Mesenchymal stem cell (in vitro differentiated cells and primary cell): ENCODE measurements around the gene FBN2.

Source experiments
- DNase-seq: peaks from one replicate; pipeline ENCODE4 v3.0.0-alpha.2; 2013
- H2AFZ ChIP-seq: one replicate; pipeline ENCODE4 v1.6.1; 2013; ENCODE audit warnings: low read depth, mild to moderate bottlenecking, control low read depth, inconsistent platforms, low read length, moderate library complexity
- H2AK5ac ChIP-seq: 2 replicates; pipeline ENCODE4 v1.6.1; 2013; ENCODE audit warnings: low read length, moderate library complexity, mild to moderate bottlenecking, inconsistent platforms; ENCODE audit not compliant: severe bottlenecking
- H2BK120ac ChIP-seq: one replicate; pipeline ENCODE4 v1.6.1; 2013; ENCODE audit warnings: low read depth, mild to moderate bottlenecking, inconsistent platforms, low read length, moderate library complexity
- H2BK12ac ChIP-seq, 2 experiments: one replicate each; pipeline ENCODE4 v1.6.1; 2013; ENCODE audit warnings: inconsistent platforms in 2 of 2, low read length in 2 of 2, mild to moderate bottlenecking in 2 of 2, moderate library complexity in 2 of 2, control low read depth in 1 of 2
- H2BK15ac ChIP-seq: one replicate; pipeline ENCODE4 v1.6.1; 2013; ENCODE audit warnings: mild to moderate bottlenecking, low read depth, inconsistent platforms; ENCODE audit not compliant: poor library complexity, severe bottlenecking
- H2BK5ac ChIP-seq: 2 replicates; pipeline ENCODE4 v1.6.1; 2013; ENCODE audit warnings: low read depth, mild to moderate bottlenecking, low read length, control low read depth, inconsistent platforms; ENCODE audit not compliant: poor library complexity, severe bottlenecking
- H3K14ac ChIP-seq, 2 experiments: one replicate each; pipeline ENCODE4 v1.6.1; 2013; ENCODE audit warnings: inconsistent platforms in 2 of 2, low read length in 2 of 2, control low read depth in 1 of 2, mild to moderate bottlenecking in 1 of 2, moderate library complexity in 1 of 2
- H3K18ac ChIP-seq, 2 experiments: one replicate each; pipeline ENCODE4 v1.6.1; 2013; ENCODE audit warnings: inconsistent platforms in 2 of 2, low read length in 2 of 2, control low read depth in 1 of 2, low read depth in 1 of 2, mild to moderate bottlenecking in 1 of 2
- H3K23ac ChIP-seq, 2 experiments: one replicate each; pipeline ENCODE4 v1.6.1; 2013; ENCODE audit warnings: inconsistent platforms in 2 of 2, low read length in 2 of 2, mild to moderate bottlenecking in 2 of 2, moderate library complexity in 2 of 2, control low read depth in 1 of 2
- H3K27ac ChIP-seq: 2 replicates; pipeline ENCODE4 v1.5.1; 2013; ENCODE audit warnings: mild to moderate bottlenecking, moderate library complexity, low read length, control low read depth, inconsistent platforms; ENCODE audit not compliant: poor library complexity, severe bottlenecking
- H3K27me3 ChIP-seq, 2 experiments: 2 replicates each; pipeline versions ENCODE4 v1.6.1 to v1.7.0; 2013; ENCODE audit warnings: low read length in 2 of 2, mild to moderate bottlenecking in 2 of 2, moderate library complexity in 2 of 2, control low read depth in 1 of 2, inconsistent platforms in 1 of 2; ENCODE audit not compliant: control insufficient read depth in 1 of 2, insufficient read depth in 1 of 2
- H3K36me3 ChIP-seq, 2 experiments: 2 replicates each; pipeline versions ENCODE4 v1.6.1 to v1.7.0; 2013; ENCODE audit warnings: low read length in 2 of 2, control low read depth in 1 of 2, inconsistent platforms in 1 of 2, low read depth in 1 of 2, mild to moderate bottlenecking in 1 of 2; ENCODE audit not compliant: insufficient read depth in 2 of 2, control insufficient read depth in 1 of 2
- H3K4ac ChIP-seq, 2 experiments: one replicate each; pipeline ENCODE4 v1.6.1; 2013; ENCODE audit warnings: inconsistent platforms in 2 of 2, low read length in 2 of 2, mild to moderate bottlenecking in 2 of 2, moderate library complexity in 2 of 2, control low read depth in 1 of 2, low read depth in 1 of 2
- H3K4me1 ChIP-seq: 2 replicates; pipeline ENCODE4 v1.6.1; 2013; ENCODE audit warnings: low read depth, low read length, control low read depth; ENCODE audit not compliant: control insufficient read depth, insufficient read depth
- H3K4me2 ChIP-seq: 2 replicates; pipeline ENCODE4 v1.6.1; 2013; ENCODE audit warnings: low read length, mild to moderate bottlenecking, inconsistent platforms; ENCODE audit not compliant: poor library complexity, severe bottlenecking
- H3K4me3 ChIP-seq, 2 experiments: 2 replicates each; pipeline versions ENCODE4 v1.5.1 to v1.7.0; 2013; ENCODE audit warnings: low read length in 2 of 2, mild to moderate bottlenecking in 2 of 2, control low read depth in 1 of 2, low read depth in 1 of 2; ENCODE audit not compliant: insufficient read depth in 1 of 2
- H3K79me1 ChIP-seq: replicated peaks from 2 replicates; pipeline ENCODE4 v1.6.1; 2013; ENCODE audit warnings: mild to moderate bottlenecking, control low read depth, low read length, inconsistent platforms; ENCODE audit not compliant: poor library complexity, severe bottlenecking
- H3K9ac ChIP-seq: 2 replicates; pipeline ENCODE4 v1.7.0; 2013; ENCODE audit warnings: mild to moderate bottlenecking, low read length, moderate library complexity
- H3K9me3 ChIP-seq: 2 replicates; pipeline ENCODE4 v1.7.0; 2013; ENCODE audit warnings: mild to moderate bottlenecking, low read length; ENCODE audit not compliant: control insufficient read depth
- H4K8ac ChIP-seq: one replicate; pipeline ENCODE4 v1.6.1; 2013; ENCODE audit warnings: inconsistent platforms, mild to moderate bottlenecking, low read length, moderate library complexity
- H4K91ac ChIP-seq: one replicate; pipeline ENCODE4 v1.6.1; 2013; ENCODE audit warnings: mild to moderate bottlenecking, low read length, inconsistent platforms
- WGBS: methylation state at CpG from one replicate; pipeline ENCODE4 v1.1.7; 2013; ENCODE audit warnings: mixed read lengths; 5-methylcytosine and 5-hydroxymethylcytosine counted together

The FBN2 gene

GRCh38 chr5:128300181-128300580 lies 237.9 kb downstream of the FBN2 start:
- no peak overlapping the region for H2AFZ ChIP-seq
- no peak overlapping the region for H3K14ac ChIP-seq
- no peak overlapping the region for H3K4ac ChIP-seq
- no peak overlapping the region for H4K8ac ChIP-seq
- no peak overlapping the region for H3K4me3 ChIP-seq
- no peak overlapping the region for H3K23ac ChIP-seq
- no peaks in the 10 kb centered on the region for H3K9me3 ChIP-seq
- no peak overlapping the region for H3K4me2 ChIP-seq
- no peak overlapping the region for H2AK5ac ChIP-seq
- no peak overlapping the region for H2BK120ac ChIP-seq
- DNase-seq, result no peak
- no peak overlapping the region for H3K27ac ChIP-seq
- H3K36me3 ChIP-seq, result peaks cover 4 to 31% of the 10 kb centered on the region in 2 experiments
- H2BK12ac ChIP-seq, result no peak overlapping the region
- H2BK15ac ChIP-seq, result no peak overlapping the region
- no peaks in the 10 kb centered on the region for H3K79me1 ChIP-seq
- no peak overlapping the region for H2BK5ac ChIP-seq
- H4K91ac ChIP-seq, result no peak overlapping the region
- no peak overlapping the region for H3K9ac ChIP-seq
- peaks cover 2% of the 10 kb centered on the region for H3K4me1 ChIP-seq
- H3K18ac ChIP-seq, result no peak overlapping the region
- H3K27me3 ChIP-seq, result no peaks in the 10 kb centered on the region
- 86% methylated on average over 3 of the region's 4 CpGs for WGBS

GRCh38 chr5:128290152-128290858 lies 247.7 kb downstream of the FBN2 start:
- Histone ChIP-seq H3K4me2 (peak overlapping the region; percentile 33), H3K36me3 (peaks cover 3 to 46% of the 10 kb centered on the region in 2 experiments), H3K23ac (no peak overlapping the region), H3K79me1 (no peaks in the 10 kb centered on the region), H2BK15ac (no peak overlapping the region), H2AK5ac (peak overlapping the region; percentile 80), H2BK120ac (no peak overlapping the region), H3K9me3 (no peaks in the 10 kb centered on the region), H3K14ac (no peak overlapping the region), H3K4ac (no peak overlapping the region), H3K4me3 (no peak overlapping the region), H2BK5ac (peak overlapping the region; percentile 38), H2AFZ (no peak overlapping the region), H3K27ac (peak overlapping the region; percentile 84), H4K8ac (no peak overlapping the region), H4K91ac (no peak overlapping the region), H2BK12ac (no peak overlapping the region), H3K27me3 (no peaks in the 10 kb centered on the region), H3K4me1 (peaks cover 2% of the 10 kb centered on the region), H3K18ac (no peak overlapping the region), H3K9ac (no peak overlapping the region)
- no peak for DNase-seq
- WGBS, result 63% methylated on average over 1 of the region's 2 CpGs

GRCh38 chr5:128287740-128288139 lies 250.3 kb downstream of the FBN2 start:
- Histone ChIP-seq H3K27me3 (no peaks in the 10 kb centered on the region), H3K14ac (no peak overlapping the region), H2AFZ (no peak overlapping the region), H2BK15ac (no peak overlapping the region), H3K79me1 (no peaks in the 10 kb centered on the region), H2AK5ac (no peak overlapping the region), H3K9me3 (no peaks in the 10 kb centered on the region), H3K36me3 (peaks cover 3 to 47% of the 10 kb centered on the region in 2 experiments), H2BK5ac (no peak overlapping the region), H4K91ac (no peak overlapping the region), H3K18ac (no peak overlapping the region), H3K4me1 (peaks cover 2% of the 10 kb centered on the region), H3K23ac (no peak overlapping the region), H3K27ac (no peak overlapping the region), H3K4ac (no peak overlapping the region), H3K4me2 (no peak overlapping the region), H2BK120ac (no peak overlapping the region), H4K8ac (no peak overlapping the region), H3K9ac (no peak overlapping the region), H3K4me3 (no peak overlapping the region), H2BK12ac (no peak overlapping the region)
- DNase-seq, result no peak
- 98% methylated on average over 2 of the region's 2 CpGs for whole genome bisulfite sequencing

GRCh38 chr5:128284236-128284635 lies 253.8 kb downstream of the FBN2 start:
- Histone ChIP-seq H2BK12ac (no peak overlapping the region), H3K14ac (no peak overlapping the region), H2BK5ac (no peak overlapping the region), H3K36me3 (peaks cover 3 to 41% of the 10 kb centered on the region in 2 experiments), H2AFZ (no peak overlapping the region), H3K9me3 (no peaks in the 10 kb centered on the region), H2AK5ac (no peak overlapping the region), H3K23ac (no peak overlapping the region), H2BK15ac (no peak overlapping the region), H3K4me2 (no peak overlapping the region), H3K27ac (no peak overlapping the region), H3K4me1 (no peaks in the 10 kb centered on the region), H3K4ac (no peak overlapping the region), H3K18ac (no peak overlapping the region), H3K4me3 (no peak overlapping the region), H4K8ac (no peak overlapping the region), H2BK120ac (no peak overlapping the region), H3K79me1 (no peaks in the 10 kb centered on the region), H4K91ac (no peak overlapping the region), H3K9ac (no peak overlapping the region), H3K27me3 (no peaks in the 10 kb centered on the region)
- 57% methylated on average over 1 of the region's 2 CpGs for WGBS
- DNase-seq, result no peak
